ENCODE results near the gene SRGAP2B. TPM values are rescaled to one million over a fixed set of nuclear protein-coding genes. Genes with fewer than 3 reads are reported as not detected.
"Not testable (repeated sequence)": the region's sequence is repeated elsewhere in the genome, so short reads cannot be mapped to it uniquely, and the experiment has no call there.

SRGAP2B gene
- polyA plus RNA-seq, 4 donors, result 1.4 to 6.8 (median 4.2) TPM

DNA sequence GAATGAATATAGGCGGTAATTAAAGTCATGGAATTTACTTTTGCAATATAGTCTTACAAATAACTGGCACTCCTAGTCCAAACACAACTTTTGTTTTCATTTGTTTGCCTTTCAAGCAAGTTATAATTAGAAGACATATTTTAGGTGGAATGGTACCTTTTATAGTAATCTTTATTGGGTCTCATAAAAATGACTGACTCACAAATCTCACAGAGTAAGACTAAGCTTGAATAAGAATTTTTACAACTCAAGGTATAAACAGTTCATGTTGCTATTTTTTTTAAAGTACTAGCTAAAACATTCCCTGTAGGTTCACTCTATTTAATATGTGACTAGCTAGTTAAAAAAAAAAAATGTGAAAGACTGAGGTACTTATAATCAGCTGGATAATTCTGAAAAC, 6.6 kb upstream of the SRGAP2B start:
- H3K36me3 ChIP-seq (ENCODE audit: control insufficient read depth in 3 of 3, insufficient read depth in 2 of 3, low read depth in 1 of 3, low read length in 3 of 3); H3K9me3 ChIP-seq (ENCODE audit: control insufficient read depth in 2 of 2, insufficient read depth in 1 of 2, low read depth in 1 of 2, low read length in 1 of 2); DNase-seq; H3K27me3 ChIP-seq (ENCODE audit: control insufficient read depth in 3 of 3, insufficient read depth in 3 of 3, low read length in 3 of 3); H3K4me1 ChIP-seq (ENCODE audit: control insufficient read depth in 3 of 3, insufficient read depth in 2 of 3, low read depth in 1 of 3, low read length in 2 of 3); FAIRE-seq; H3K27ac ChIP-seq (ENCODE audit: low read depth in 1 of 3, low read length in 2 of 3); H3K4me3 ChIP-seq (ENCODE audit: low read depth in 1 of 3, low read length in 3 of 3): not testable (repeated sequence)
- WGBS, 3 donors, result no CpG with 5 or more reads among the region's 1 CpG

DNA sequence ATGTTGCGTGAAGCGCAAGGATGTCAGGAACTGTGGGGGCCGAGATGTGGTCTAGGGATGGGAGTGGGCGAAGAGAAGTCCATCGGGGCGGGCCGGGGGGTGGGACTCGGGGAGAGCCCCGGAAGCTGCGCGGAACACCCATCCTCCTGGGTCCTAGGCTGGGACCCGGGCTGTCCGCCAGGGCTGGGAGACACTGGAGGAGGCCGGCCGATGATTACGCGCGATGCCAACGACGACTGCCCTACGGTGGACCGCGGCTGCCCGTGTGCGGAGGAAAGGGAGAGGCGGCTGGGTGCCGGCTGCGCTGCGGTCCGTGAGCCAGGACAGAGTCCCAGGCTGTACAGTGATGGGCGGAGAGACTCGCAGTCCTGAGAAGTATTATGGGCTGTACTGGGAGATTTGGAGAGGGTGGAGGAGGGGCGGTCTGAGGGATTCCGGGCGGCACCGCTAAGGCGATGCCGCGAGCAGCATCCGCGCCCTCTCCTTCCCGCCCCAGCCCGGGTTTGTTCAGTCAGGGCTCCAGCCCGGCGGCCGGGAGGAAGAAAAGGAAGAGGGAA, 395 bp downstream of the SRGAP2B start:
- FAIRE-seq, result not testable (repeated sequence)
- WGBS, 3 donors, result 0 to 1% (median 0%) methylated on average over 2 to 12 of the region's 46 CpGs

DNA sequence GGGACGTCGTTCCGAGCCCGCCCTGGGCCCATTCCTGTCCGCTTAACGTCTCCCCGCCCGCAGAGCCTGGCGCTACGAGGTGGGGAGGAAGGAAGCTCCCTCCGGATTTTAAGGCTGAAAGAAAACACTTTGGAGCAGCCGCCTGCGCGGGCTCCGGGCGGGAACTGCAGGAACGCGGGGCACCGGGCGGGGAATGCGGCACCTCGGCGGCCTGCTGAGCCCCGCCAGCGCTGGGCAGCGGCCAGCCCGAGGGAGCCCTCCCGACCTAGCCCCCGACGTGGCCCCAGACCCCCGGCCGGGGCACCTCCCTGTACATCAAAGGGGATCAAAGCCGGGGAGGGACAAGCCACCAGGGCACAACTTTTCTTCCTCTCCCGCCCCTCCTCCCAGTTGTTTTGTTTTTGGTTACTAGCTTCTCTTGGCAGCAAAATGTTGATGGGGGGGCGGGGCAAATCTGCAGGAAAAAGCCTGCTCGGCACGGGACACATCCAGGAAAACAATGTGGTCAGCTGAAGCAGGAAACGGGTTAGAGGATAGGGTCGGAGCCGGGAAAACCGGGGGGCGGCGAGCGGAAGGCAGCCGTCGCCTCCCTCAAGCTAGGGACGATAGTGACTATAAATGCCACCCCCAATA, 1.5 kb downstream of the SRGAP2B start:
- H3K27me3 ChIP-seq (ENCODE audit: control insufficient read depth in 3 of 3, insufficient read depth in 3 of 3, low read length in 3 of 3); H3K36me3 ChIP-seq (ENCODE audit: control insufficient read depth in 3 of 3, insufficient read depth in 2 of 3, low read depth in 1 of 3, low read length in 3 of 3); H3K9me3 ChIP-seq (ENCODE audit: control insufficient read depth in 2 of 2, insufficient read depth in 1 of 2, low read depth in 1 of 2, low read length in 1 of 2); H3K4me1 ChIP-seq (ENCODE audit: control insufficient read depth in 3 of 3, insufficient read depth in 2 of 3, low read depth in 1 of 3, low read length in 2 of 3); H3K27ac ChIP-seq (ENCODE audit: low read depth in 1 of 3, low read length in 2 of 3); FAIRE-seq: not testable (repeated sequence)
- peak; percentile 0 to 35 for DNase-seq
- peak overlapping the region in 1 of 3 donors; percentile 44 for H3K4me3 ChIP-seq (ENCODE audit: low read depth in 1 of 3, low read length in 3 of 3)
- 0 to 1% (median 0%) methylated on average over 12 to 24 of the region's 47 CpGs for WGBS, 3 donors

More for the DNA sequence above, 395 bp downstream of the SRGAP2B start:
- H3K27me3 ChIP-seq (ENCODE audit: control insufficient read depth in 3 of 3, insufficient read depth in 3 of 3, low read length in 3 of 3); H3K9me3 ChIP-seq (ENCODE audit: control insufficient read depth in 2 of 2, insufficient read depth in 1 of 2, low read depth in 1 of 2, low read length in 1 of 2); H3K36me3 ChIP-seq (ENCODE audit: control insufficient read depth in 3 of 3, insufficient read depth in 2 of 3, low read depth in 1 of 3, low read length in 3 of 3); H3K4me1 ChIP-seq (ENCODE audit: control insufficient read depth in 3 of 3, insufficient read depth in 2 of 3, low read depth in 1 of 3, low read length in 2 of 3); H3K27ac ChIP-seq (ENCODE audit: low read depth in 1 of 3, low read length in 2 of 3); DNase-seq: not testable (repeated sequence)
- peak overlapping the region in 2 of 3 donors; percentile 36 for H3K4me3 ChIP-seq (ENCODE audit: low read depth in 1 of 3, low read length in 3 of 3)

DNA sequence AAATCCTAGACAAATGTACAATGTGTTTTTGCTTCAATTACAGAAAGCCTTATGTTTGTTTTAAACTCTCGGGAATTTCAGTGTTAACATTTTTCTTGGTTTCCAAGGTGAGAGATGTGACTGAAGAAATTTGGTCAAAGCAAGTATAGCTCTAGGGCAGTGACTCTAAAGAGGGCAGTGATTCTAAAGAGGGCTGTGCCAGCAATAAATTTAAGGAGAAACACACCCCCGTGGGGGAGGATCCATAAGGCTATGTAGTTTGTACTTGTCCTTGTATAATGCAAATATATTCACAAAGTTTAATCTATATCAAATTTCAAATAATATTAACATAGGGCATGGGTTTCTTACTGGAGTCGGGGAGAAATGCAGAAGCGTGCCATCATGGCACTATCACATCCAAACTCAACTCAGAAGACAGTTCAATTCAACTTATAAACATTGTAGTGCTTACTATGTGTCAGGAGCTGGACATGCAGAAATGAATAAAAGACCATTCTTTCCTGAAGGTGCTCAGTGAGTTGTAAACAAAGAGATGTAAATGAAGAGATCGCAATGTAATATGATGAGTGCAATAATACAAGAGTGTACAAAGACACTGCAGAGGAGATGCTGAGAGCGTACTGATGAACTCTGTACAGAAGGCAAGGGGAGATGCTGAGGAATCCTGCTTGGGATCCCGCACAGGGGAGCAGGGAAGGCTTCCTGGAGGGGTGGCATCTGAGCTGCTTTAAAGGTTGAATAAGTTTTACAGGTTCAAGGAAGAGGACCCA, 12.5 kb downstream of the SRGAP2B start:
- not testable (repeated sequence) for H3K4me1 ChIP-seq (ENCODE audit: control insufficient read depth in 3 of 3, insufficient read depth in 2 of 3, low read depth in 1 of 3, low read length in 2 of 3); H3K9me3 ChIP-seq (ENCODE audit: control insufficient read depth in 2 of 2, insufficient read depth in 1 of 2, low read depth in 1 of 2, low read length in 1 of 2); DNase-seq; FAIRE-seq; H3K4me3 ChIP-seq (ENCODE audit: low read depth in 1 of 3, low read length in 3 of 3); H3K36me3 ChIP-seq (ENCODE audit: control insufficient read depth in 3 of 3, insufficient read depth in 2 of 3, low read depth in 1 of 3, low read length in 3 of 3); H3K27ac ChIP-seq (ENCODE audit: low read depth in 1 of 3, low read length in 2 of 3); H3K27me3 ChIP-seq (ENCODE audit: control insufficient read depth in 3 of 3, insufficient read depth in 3 of 3, low read length in 3 of 3)
- 92 to 96% (median 95%) methylated on average over 3 of the region's 7 CpGs for WGBS, 3 donors

DNA sequence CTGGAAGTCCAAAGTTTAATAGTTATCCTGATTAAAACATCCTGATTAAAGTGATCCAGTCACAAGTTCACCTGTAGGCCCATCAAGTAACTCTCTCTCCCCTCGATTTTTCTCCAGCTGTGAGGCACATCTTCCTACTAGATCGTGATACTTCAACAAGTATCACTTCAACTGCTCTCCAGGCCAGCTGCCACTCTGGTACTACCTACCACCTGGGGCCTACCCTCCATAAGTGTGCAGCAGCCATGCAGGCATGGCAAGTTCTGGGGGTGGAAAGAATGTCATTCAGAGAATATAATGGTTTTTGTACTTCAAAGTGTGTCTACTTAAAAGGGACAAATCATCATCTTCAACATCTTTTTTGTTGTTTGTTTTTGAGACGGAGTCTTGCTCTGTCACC, 14.9 kb downstream of the SRGAP2B start:
- H3K4me3 ChIP-seq (ENCODE audit: low read depth in 1 of 3, low read length in 3 of 3); DNase-seq; FAIRE-seq; H3K27me3 ChIP-seq (ENCODE audit: control insufficient read depth in 3 of 3, insufficient read depth in 3 of 3, low read length in 3 of 3); H3K4me1 ChIP-seq (ENCODE audit: control insufficient read depth in 3 of 3, insufficient read depth in 2 of 3, low read depth in 1 of 3, low read length in 2 of 3); H3K9me3 ChIP-seq (ENCODE audit: control insufficient read depth in 2 of 2, insufficient read depth in 1 of 2, low read depth in 1 of 2, low read length in 1 of 2); H3K36me3 ChIP-seq (ENCODE audit: control insufficient read depth in 3 of 3, insufficient read depth in 2 of 3, low read depth in 1 of 3, low read length in 3 of 3); H3K27ac ChIP-seq (ENCODE audit: low read depth in 1 of 3, low read length in 2 of 3): not testable (repeated sequence)
- 59 to 62% (median 60%) methylated on average over 2 of the region's 3 CpGs for WGBS, 3 donors

DNA sequence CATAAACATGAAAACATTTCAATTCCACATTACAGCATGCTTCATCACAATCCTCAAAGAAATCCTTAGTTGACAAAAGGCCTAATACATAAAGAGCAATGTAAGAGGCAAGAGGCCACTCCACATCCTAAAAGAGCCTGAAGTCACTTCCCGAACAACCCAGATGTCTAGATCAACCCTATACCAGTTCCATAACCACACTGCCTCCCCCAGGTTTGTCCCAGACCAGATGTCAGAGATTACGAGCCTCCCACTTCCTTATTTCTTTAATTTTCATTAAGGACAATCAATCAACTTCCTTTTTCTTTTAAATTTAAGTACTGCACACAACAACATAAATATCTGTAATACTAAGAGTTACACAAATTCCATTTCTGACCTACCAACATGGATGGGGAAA, 15.4 kb downstream of the SRGAP2B start:
- not testable (repeated sequence) for H3K9me3 ChIP-seq (ENCODE audit: control insufficient read depth in 2 of 2, insufficient read depth in 1 of 2, low read depth in 1 of 2, low read length in 1 of 2); H3K4me3 ChIP-seq (ENCODE audit: low read depth in 1 of 3, low read length in 3 of 3); H3K27ac ChIP-seq (ENCODE audit: low read depth in 1 of 3, low read length in 2 of 3); H3K27me3 ChIP-seq (ENCODE audit: control insufficient read depth in 3 of 3, insufficient read depth in 3 of 3, low read length in 3 of 3); H3K4me1 ChIP-seq (ENCODE audit: control insufficient read depth in 3 of 3, insufficient read depth in 2 of 3, low read depth in 1 of 3, low read length in 2 of 3); FAIRE-seq; H3K36me3 ChIP-seq (ENCODE audit: control insufficient read depth in 3 of 3, insufficient read depth in 2 of 3, low read depth in 1 of 3, low read length in 3 of 3)
- DNase-seq, result peak in 1 of 2 donors; percentile 0
- 73 to 83% (median 77%) methylated on average over 2 of the region's 2 CpGs for WGBS, 3 donors

DNA sequence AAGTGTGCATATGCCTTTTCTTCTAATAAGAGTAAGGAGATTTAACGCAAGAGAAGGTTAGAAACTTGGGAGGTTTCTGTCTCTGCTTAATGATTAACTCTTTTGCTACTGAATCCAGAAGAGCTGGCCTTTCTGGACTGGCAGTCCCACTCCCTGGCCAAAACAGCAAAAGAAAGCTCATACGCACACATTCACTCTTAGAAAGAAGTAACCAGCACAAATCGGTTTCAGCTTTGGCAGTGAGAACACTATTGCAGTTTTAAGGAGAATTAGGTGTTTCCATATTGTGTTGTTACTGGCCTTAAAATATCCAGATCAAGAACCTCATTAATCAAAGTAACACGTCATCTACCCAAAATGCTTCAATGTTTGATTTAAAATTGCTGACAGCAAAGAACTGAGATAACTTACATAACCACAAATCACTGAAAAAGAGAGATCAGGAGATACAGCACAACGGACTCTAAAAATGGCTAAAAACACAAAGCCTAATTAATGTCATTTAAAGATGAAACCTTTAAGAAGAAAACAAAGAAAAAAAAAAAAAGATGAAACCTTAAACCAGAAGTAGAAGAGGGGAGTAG, 16.2 kb downstream of the SRGAP2B start:
- not testable (repeated sequence) for H3K4me3 ChIP-seq (ENCODE audit: low read depth in 1 of 3, low read length in 3 of 3); H3K27ac ChIP-seq (ENCODE audit: low read depth in 1 of 3, low read length in 2 of 3); H3K9me3 ChIP-seq (ENCODE audit: control insufficient read depth in 2 of 2, insufficient read depth in 1 of 2, low read depth in 1 of 2, low read length in 1 of 2); FAIRE-seq; DNase-seq; H3K27me3 ChIP-seq (ENCODE audit: control insufficient read depth in 3 of 3, insufficient read depth in 3 of 3, low read length in 3 of 3); H3K4me1 ChIP-seq (ENCODE audit: control insufficient read depth in 3 of 3, insufficient read depth in 2 of 3, low read depth in 1 of 3, low read length in 2 of 3); H3K36me3 ChIP-seq (ENCODE audit: control insufficient read depth in 3 of 3, insufficient read depth in 2 of 3, low read depth in 1 of 3, low read length in 3 of 3)
- WGBS, 3 donors, result no CpG with 5 or more reads among the region's 5 CpGs

DNA sequence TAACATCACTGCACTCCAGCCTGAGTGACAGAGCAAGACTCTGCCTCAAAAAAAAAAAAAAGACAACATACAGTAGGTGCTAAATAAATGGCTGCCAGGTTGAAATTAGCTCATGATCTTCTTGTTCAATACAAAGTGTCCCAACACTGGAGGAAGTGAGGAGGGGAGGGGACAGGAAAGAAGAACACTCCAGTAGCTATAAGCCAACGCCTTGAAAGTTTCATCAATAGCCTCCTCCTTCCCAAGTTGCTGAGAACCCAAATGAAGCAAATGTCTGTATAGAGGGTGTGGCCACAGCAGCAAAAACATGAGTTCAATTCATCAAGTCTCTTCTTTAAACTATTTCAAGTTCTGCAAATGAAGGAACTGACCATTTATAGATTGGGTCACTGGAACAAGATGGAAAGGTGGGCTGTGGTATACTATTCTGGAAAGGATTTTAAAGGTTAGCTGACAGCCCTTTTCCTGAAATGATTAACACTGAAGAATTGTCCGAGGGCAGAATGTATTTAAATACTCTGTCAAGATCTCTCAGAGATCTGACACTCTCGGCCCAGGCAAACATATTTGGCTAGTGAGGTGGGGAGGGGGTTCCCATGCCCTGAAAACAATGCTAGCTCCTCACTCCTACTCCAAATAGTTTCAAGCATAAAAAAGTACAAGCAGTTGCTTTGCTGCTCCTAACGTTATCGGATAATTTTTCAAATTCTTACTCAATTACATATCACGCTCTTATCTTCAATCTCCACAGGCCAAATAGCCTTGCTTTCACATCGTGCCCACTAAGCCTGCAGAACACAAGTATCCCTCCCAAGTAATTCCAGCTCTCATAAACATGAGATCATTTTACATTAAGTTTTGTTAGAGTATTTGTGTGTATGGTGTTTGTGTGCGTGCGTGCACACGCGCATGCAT, 17.0 kb downstream of the SRGAP2B start:
- H3K27ac ChIP-seq (ENCODE audit: low read depth in 1 of 3, low read length in 2 of 3); H3K4me1 ChIP-seq (ENCODE audit: control insufficient read depth in 3 of 3, insufficient read depth in 2 of 3, low read depth in 1 of 3, low read length in 2 of 3); DNase-seq; H3K4me3 ChIP-seq (ENCODE audit: low read depth in 1 of 3, low read length in 3 of 3); H3K9me3 ChIP-seq (ENCODE audit: control insufficient read depth in 2 of 2, insufficient read depth in 1 of 2, low read depth in 1 of 2, low read length in 1 of 2); H3K27me3 ChIP-seq (ENCODE audit: control insufficient read depth in 3 of 3, insufficient read depth in 3 of 3, low read length in 3 of 3); FAIRE-seq; H3K36me3 ChIP-seq (ENCODE audit: control insufficient read depth in 3 of 3, insufficient read depth in 2 of 3, low read depth in 1 of 3, low read length in 3 of 3): not testable (repeated sequence)
- WGBS, 3 donors, result no CpG with 5 or more reads among the region's 11 CpGs
